Skeletal muscle tissue (tissue), 4 donors: Measurements from ENCODE around the gene MBTPS1. TPM values are rescaled to one million over a fixed set of nuclear protein-coding genes. Genes with fewer than 3 reads are reported as not detected.

Experiments
- H3K27ac ChIP-seq: one replicate; pipeline ENCODE4 v1.7.0; 2013; ENCODE audit warnings: mild to moderate bottlenecking, low read depth, low read length, inconsistent platforms
- H3K27me3 ChIP-seq, 3 donors: one replicate each; pipeline ENCODE4 v1.7.0; 2013; ENCODE audit warnings: low read length in 3 of 3; ENCODE audit not compliant: control insufficient read depth in 3 of 3, insufficient read depth in 3 of 3
- H3K36me3 ChIP-seq, 3 donors: one replicate each; pipeline ENCODE4 v1.7.0; 2013; ENCODE audit warnings: low read length in 3 of 3; ENCODE audit not compliant: control insufficient read depth in 3 of 3, insufficient read depth in 3 of 3
- H3K4me1 ChIP-seq, 3 donors: one replicate each; pipeline ENCODE4 v1.7.0; 2013; ENCODE audit warnings: low read length in 3 of 3, mild to moderate bottlenecking in 3 of 3; ENCODE audit not compliant: control insufficient read depth in 3 of 3, insufficient read depth in 3 of 3
- H3K4me3 ChIP-seq, 3 donors: one replicate each; pipeline ENCODE4 v1.7.0; 2013; ENCODE audit warnings: low read length in 3 of 3
- H3K9ac ChIP-seq, 3 donors: one replicate each; pipeline ENCODE4 v1.7.0; 2013; ENCODE audit warnings: low read length in 3 of 3, mild to moderate bottlenecking in 3 of 3, moderate library complexity in 2 of 3, low read depth in 1 of 3
- H3K9me3 ChIP-seq, 3 donors: one replicate each; pipeline ENCODE4 v1.7.0; 2013; ENCODE audit warnings: low read length in 3 of 3; ENCODE audit not compliant: control insufficient read depth in 3 of 3
- total RNA-seq: library from RNA; depleted of rRNA; stranded (reverse); fragments of >200 nt; gene quantifications from one replicate; pipeline ENCODE4 v1.2.3, GENCODE V29; 2014
- donor health status: Osteomylitis.

The MBTPS1 gene
- total RNA-seq, 1 donor from 2014 or later, result 76.7 TPM

DNA sequence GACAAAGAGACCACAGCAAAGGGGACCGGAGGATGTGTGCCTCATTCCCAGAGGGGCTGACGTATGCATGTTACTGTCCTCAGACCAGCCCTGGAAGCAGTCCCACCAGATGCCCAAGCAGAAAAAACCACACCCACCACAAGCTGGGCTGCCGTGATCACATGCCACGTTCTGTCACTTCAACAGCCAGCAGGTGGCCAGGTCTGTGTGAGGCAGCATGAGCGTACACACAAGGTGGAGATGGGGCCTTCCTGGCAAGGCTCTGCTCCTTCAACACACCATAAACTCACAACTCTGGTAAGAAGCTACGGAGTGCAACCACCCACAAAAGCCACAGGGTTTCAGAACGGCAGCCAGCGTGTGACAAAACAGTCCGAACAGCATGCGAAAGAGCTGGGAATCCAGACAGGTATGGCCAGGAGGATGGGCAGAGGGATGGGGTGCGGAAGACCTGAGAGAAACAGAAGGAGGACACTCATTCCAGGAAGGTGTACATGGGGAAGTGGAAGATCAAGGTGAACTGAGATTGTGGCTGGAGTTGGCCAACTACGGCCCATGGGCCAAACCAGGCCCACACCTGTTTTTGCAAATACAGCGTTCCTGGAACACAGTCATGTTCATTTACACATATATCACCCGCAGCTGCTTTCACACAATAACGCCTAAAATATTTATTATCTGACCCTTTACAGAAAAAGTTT, 27.9 kb downstream of the MBTPS1 start:
- Histone ChIP-seq H3K27me3 (no peaks in the 10 kb centered on the region), H3K9me3 (no peaks in the 10 kb centered on the region), H3K36me3 (peaks cover 61 to 88% (median 85%) of the 10 kb centered on the region in 3 donors), H3K9ac (no peak overlapping the region), H3K4me1 (no peaks in the 10 kb centered on the region), H3K27ac (no peak overlapping the region), H3K4me3 (no peak overlapping the region)

DNA sequence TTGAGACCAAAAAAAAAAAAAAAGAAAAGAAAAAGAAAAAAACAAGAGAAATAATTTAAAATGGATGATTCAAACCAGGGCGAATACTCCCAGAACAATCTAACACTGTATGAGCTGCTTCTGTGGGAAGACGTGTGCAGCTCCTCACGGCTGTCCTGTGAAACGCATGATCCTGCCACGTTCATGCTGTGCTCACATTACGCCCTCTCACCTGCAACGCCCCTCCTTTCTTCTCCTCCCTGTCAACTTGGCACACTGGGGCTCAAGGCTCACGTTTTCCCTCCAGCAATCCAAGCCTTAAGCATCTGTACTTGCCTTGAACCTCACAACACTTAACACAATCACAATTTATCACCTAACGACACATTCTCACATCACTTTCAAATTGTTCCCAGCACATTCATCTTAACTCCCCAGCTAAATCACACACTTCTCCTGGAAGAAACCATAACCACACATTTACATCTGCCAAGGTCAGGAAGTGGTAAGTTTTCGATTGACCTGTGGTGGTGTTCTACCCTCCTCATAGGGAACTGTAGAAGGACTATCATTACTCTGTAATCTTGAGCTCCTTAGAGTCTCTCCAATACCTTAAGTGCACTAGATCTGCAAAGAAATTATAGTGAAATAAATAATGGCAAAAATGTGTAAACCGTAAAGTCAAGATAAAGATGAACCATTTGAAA, 29.1 kb downstream of the MBTPS1 start:
- Histone ChIP-seq H3K9ac (no peak overlapping the region), H3K4me3 (no peak overlapping the region), H3K36me3 (peaks cover 57 to 83% (median 79%) of the 10 kb centered on the region in 3 donors), H3K4me1 (no peaks in the 10 kb centered on the region), H3K9me3 (no peaks in the 10 kb centered on the region), H3K27me3 (no peaks in the 10 kb centered on the region), H3K27ac (no peak overlapping the region)

DNA sequence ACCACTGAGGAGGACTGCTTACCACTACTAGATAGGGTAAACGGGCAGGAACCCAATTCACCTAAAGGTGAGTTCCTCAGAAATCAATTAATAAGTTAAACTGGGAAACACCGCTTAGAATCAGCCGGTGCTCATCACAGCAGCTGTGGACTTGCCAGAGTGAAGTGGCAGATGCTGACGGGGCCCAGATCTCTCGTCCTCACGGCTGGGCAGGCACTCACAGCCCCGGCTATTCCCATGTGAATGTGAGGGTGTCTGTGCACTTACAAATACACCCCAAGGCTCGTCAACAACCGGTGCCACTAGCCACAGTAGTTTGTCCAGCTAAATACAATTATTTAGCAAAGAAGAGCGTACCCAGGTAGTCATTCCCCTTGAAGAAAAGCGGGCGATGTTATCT, 29.7 kb downstream of the MBTPS1 start:
- Histone ChIP-seq H3K4me1 (no peaks in the 10 kb centered on the region), H3K4me3 (no peak overlapping the region), H3K36me3 (peaks cover 61 to 83% (median 80%) of the 10 kb centered on the region in 3 donors), H3K27me3 (no peaks in the 10 kb centered on the region), H3K27ac (no peak overlapping the region), H3K9me3 (no peaks in the 10 kb centered on the region), H3K9ac (no peak overlapping the region)

DNA sequence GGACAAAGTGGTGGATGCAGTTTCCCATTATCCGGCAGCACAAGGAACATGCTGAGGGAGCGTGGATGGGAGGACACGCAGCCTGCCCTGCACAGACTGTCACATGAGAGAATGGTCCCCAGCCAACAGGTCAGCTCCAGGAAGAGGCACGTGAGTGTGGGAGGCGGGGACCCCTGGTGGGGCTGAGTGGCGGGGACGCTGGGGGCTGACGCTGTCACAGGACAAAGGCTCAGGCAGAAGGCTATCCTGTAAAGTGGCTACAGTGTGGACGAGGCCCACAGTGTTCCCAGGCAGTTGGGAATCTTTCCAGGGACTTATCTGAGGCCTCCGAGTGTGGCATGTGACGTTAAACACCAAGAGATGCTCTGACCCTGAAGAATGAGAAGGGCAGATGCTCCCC, 30.4 kb downstream of the MBTPS1 start:
- no peaks in the 10 kb centered on the region for H3K4me1 ChIP-seq
- H3K36me3 ChIP-seq, result peaks cover 63 to 83% (median 80%) of the 10 kb centered on the region in 3 donors
- H3K9ac ChIP-seq, result no peak overlapping the region
- H3K27me3 ChIP-seq, result no peaks in the 10 kb centered on the region
- H3K27ac ChIP-seq, result no peak overlapping the region
- no peak overlapping the region for H3K4me3 ChIP-seq
- no peaks in the 10 kb centered on the region for H3K9me3 ChIP-seq

DNA sequence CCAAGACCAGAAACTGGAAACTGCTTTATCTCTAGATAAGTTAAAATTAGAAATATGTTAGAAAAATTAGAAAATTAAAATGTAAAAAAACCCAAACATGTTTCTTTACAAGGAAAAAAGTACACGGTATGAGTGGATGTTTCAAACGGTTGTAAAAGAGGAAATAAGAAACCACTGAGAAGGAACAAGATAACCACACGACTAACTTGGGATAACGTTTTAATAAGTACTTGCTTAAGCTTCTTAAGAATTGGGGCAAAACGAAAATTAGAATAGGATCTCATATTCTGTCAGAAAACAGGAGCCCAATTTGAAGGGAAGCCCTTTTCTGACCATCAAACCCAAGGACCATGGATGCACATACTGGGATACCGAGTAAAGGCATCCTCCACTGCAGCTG, 31.0 kb downstream of the MBTPS1 start:
- H3K27ac ChIP-seq, result no peak overlapping the region
- no peak overlapping the region for H3K9ac ChIP-seq
- no peaks in the 10 kb centered on the region for H3K4me1 ChIP-seq
- H3K4me3 ChIP-seq, result no peak overlapping the region
- no peaks in the 10 kb centered on the region for H3K9me3 ChIP-seq
- H3K27me3 ChIP-seq, result no peaks in the 10 kb centered on the region
- H3K36me3 ChIP-seq, result peaks cover 64 to 83% (median 82%) of the 10 kb centered on the region in 3 donors

DNA sequence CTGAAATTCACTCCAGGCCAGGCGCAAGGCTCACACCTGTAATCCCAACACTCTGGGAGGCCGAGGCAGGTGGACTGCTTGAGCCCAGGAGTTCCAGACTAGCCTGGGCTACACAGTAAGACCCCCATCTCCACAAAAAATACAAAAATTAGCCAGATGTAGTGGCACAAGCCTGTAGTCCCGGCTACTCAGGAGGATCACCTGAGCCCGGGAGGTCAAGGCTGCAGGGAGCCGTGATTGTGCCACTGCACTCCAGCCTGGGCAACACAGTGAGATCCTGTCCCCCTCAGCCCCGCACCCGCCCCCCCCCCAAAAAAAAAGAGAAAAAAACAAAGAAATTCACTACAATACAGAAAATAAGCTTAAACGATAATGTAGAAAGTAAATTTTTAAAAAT, 31.5 kb downstream of the MBTPS1 start:
- Histone ChIP-seq H3K4me1 (peaks cover 4 to 5% (median 5%) of the 10 kb centered on the region in 3 donors), H3K9me3 (no peaks in the 10 kb centered on the region), H3K9ac (no peak overlapping the region), H3K27me3 (no peaks in the 10 kb centered on the region), H3K27ac (no peak overlapping the region), H3K36me3 (peaks cover 68 to 84% (median 83%) of the 10 kb centered on the region in 3 donors), H3K4me3 (no peak overlapping the region)

DNA sequence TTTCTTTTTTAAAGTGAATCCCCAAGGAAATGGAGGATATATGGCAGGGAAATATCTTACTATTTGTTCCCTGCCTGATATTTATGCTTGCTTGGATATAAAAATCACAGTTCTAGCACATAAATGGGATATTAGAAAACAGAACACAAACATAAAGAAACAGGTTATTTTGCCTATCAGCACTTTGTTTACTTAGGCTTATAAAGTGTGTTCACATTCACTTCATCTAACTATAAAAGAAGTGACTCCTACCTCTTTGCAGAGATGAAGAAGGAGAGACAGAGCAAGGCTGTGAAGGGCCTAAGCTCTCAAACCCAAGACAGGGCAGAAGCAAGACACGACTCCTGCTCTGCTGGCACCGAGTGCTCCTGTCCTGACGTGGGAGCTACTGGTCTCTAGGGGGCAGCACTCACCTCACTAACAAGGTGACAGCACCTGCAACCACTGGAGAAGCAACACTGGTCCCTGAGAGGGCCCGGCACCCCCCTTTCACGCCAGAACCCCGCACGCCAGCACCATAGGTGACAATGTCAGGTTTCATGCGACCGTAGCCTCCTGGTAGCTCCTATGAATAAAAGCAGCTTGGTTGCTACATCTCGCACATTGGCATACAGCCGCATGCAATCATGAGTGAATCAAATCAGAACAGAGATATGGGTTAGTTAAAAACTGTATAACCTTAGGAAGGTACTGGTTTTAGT, 32.0 kb downstream of the MBTPS1 start:
- Histone ChIP-seq H3K27me3 (no peaks in the 10 kb centered on the region), H3K4me3 (no peak overlapping the region), H3K27ac (no peak overlapping the region), H3K36me3 (peaks cover 67 to 84% (median 80%) of the 10 kb centered on the region in 3 donors), H3K4me1 (peaks cover 8 to 10% (median 10%) of the 10 kb centered on the region in 3 donors), H3K9me3 (no peaks in the 10 kb centered on the region), H3K9ac (no peak overlapping the region)

DNA sequence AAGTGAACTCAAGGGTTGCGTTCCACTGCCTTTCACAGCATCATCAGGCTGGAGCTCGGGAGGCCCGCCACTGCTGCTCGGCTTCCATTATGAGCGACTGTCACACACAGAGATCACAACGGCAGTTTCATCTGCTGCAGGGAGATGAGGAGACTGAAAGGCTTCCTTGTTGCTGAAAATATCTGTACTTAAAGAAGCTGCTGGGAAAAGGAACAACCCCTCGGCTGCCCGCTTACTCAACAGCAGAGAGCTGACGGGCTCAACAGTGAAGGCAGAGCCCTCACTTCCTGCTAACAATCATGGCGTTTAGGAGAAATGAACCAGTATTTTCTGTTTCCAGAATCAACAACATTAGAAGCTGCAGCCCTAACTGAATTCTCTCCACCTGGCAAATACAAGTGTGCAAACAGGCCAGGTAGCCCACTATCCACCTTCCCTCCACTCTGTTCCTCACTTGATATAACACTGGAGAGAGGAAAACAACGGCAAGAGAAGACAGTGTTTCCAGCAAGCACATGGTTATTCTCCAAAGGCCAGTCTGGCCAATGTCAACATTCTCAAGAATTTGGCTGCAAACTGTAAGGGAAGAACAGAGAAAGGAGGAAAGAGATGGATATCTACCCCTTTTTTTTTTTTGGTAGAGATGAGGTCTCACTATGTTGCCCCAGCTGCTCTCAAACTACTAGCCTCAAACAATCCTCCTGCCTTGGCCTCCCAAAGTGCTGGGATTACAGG, 33.7 kb downstream of the MBTPS1 start:
- Histone ChIP-seq H3K4me1 (peaks cover 8 to 15% (median 10%) of the 10 kb centered on the region in 3 donors), H3K4me3 (no peak overlapping the region), H3K9me3 (no peaks in the 10 kb centered on the region), H3K9ac (no peak overlapping the region), H3K27ac (no peak overlapping the region), H3K27me3 (no peaks in the 10 kb centered on the region), H3K36me3 (peaks cover 59 to 82% (median 74%) of the 10 kb centered on the region in 3 donors)

DNA sequence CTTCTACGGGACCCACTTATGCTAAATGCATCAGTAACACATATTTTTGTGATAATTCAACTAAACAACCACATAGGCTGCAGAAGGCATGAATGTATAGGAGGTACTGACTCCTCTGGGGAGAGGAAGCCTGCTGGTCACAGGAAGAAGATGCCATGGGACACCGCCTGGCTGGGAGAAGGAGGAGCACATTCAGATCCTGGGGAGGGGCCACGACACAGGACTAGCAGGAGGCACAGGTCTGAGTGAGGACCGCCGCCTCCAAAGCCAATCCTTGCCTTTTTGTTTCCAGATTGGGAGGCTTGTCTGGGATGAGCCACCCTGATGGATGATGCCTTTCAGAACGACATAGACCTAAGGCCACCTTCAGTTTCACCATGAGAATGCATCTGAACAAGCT, 34.6 kb downstream of the MBTPS1 start:
- Histone ChIP-seq H3K4me1 (peaks cover 8 to 15% (median 10%) of the 10 kb centered on the region in 3 donors), H3K9ac (no peak overlapping the region), H3K27me3 (no peaks in the 10 kb centered on the region), H3K36me3 (peaks cover 59 to 76% (median 72%) of the 10 kb centered on the region in 3 donors), H3K4me3 (no peak overlapping the region), H3K9me3 (no peaks in the 10 kb centered on the region), H3K27ac (no peak overlapping the region)
